NB4 (cell line): Measurements from ENCODE around the gene CEPT1.

Experiments used
- DNase-seq: peaks from one replicate; pipeline ENCODE4 v3.0.0; 2010; ENCODE audit warnings: low read depth
- H3K4me3 ChIP-seq: one replicate; pipeline ENCODE4 v1.5.1; 2011; ENCODE audit warnings: mild to moderate bottlenecking, low read depth, low read length, moderate library complexity
- CTCF ChIP-seq: IDR thresholded peaks from one replicate; pipeline ENCODE4 v1.5.1; 2012; ENCODE audit warnings: low read depth, low read length
- MAX ChIP-seq: IDR thresholded peaks from 2 replicates; pipeline ENCODE4 v1.6.1; 2011; ENCODE audit warnings: low read depth, low read length
- MYC ChIP-seq: IDR thresholded peaks from 2 replicates; pipeline ENCODE4 v1.6.1; 2011; ENCODE audit warnings: low read depth, low read length
- POLR2A ChIP-seq: IDR thresholded peaks from 2 replicates; pipeline ENCODE4 v1.6.1; 2011; ENCODE audit warnings: mild to moderate bottlenecking; ENCODE audit not compliant: insufficient read length; ENCODE audit errors: extremely low read depth

CEPT1 gene

GRCh38 chr1:111164151-111164550 lies 24.1 kb downstream of the CEPT1 start:
- DNase-seq = no peak
- TF ChIP-seq MYC = no peak
- no peak for TF ChIP-seq POLR2A
- TF ChIP-seq MAX = no peak
- H3K4me3 ChIP-seq = no peak overlapping the region

- no peak for DNase-seq
- no peak overlapping the region for H3K4me3 ChIP-seq
- no peak for TF ChIP-seq MAX
- TF ChIP-seq CTCF = no peak
These were observed 32.4 kb downstream of the CEPT1 start for GRCh38 chr1:111172463-111172862.

GRCh38 chr1:111174070-111174469 lies 34.0 kb downstream of the CEPT1 start:
- TF ChIP-seq POLR2A = no peak
- no peak for TF ChIP-seq MYC
- no peak for TF ChIP-seq CTCF
- no peak for TF ChIP-seq MAX
- no peak for DNase-seq
- H3K4me3 ChIP-seq = no peak overlapping the region

GRCh38 chr1:111175349-111175748 lies 35.3 kb downstream of the CEPT1 start:
- DNase-seq = no peak
- H3K4me3 ChIP-seq = no peak overlapping the region
- TF ChIP-seq CTCF (no peak), MAX (no peak), POLR2A (no peak), MYC (no peak)

GRCh38 chr1:111176678-111177077 lies 36.7 kb downstream of the CEPT1 start:
- no peak overlapping the region for H3K4me3 ChIP-seq
- TF ChIP-seq CTCF = no peak
- TF ChIP-seq POLR2A = no peak
- no peak for DNase-seq

- H3K4me3 ChIP-seq = no peak overlapping the region
- DNase-seq = no peak
- TF ChIP-seq CTCF = no peak
- no peak for TF ChIP-seq POLR2A
- TF ChIP-seq MAX = no peak
- TF ChIP-seq MYC = no peak
These were observed 40.0 kb downstream of the CEPT1 start for GRCh38 chr1:111179968-111180533.
